ENCODE results near the gene NENF.
A peak's percentile ranks its signal among the peaks of the same experiment; 100 is the strongest.
"Not testable (repeated sequence)": the region's sequence is repeated elsewhere in the genome, so short reads cannot be mapped to it uniquely, and the experiment has no call there.

NENF gene

DNA sequence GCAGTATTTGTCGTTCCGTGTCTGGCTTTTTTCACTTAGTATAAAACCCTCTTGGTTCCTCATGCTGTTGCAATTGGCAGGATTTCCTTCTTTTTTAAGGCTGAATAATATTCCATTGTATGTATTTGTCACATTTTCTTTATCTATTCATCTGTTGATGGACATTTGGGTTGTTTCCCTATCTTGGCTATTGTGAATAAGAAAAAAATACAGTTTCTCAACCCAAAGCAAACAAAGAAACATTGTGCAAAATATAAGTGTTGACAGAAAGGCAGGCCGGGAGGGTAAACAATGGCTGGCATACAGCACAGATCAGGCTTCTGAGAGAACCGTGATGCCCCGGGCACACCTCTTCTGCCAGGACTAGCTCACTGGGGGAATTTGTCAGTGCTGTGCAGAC is 26.9 kb downstream of the NENF start:
- DNase-seq (ENCODE audit: low spot score): no peak

DNA sequence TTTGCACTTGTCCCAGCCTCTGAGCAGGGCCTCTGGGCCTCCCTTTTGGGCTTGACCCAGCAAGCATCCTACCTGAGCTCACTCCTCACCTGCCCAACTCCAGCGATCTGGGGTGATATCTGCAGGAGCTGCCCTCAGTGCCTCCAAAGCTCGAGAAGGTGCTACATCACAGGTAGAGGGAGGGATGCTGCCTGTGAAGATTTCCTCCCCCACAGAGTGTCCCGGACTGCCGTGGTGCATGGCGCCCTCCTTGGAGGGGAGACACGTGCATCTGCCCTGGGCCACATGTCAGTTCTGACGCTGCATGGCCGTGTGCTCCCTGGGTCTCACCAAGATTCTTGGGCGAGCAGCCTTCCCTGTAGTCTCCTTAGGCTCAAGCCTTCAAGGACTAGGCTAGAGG is 27.7 kb downstream of the NENF start:
- DNase-seq (ENCODE audit: low spot score): no peak

DNA sequence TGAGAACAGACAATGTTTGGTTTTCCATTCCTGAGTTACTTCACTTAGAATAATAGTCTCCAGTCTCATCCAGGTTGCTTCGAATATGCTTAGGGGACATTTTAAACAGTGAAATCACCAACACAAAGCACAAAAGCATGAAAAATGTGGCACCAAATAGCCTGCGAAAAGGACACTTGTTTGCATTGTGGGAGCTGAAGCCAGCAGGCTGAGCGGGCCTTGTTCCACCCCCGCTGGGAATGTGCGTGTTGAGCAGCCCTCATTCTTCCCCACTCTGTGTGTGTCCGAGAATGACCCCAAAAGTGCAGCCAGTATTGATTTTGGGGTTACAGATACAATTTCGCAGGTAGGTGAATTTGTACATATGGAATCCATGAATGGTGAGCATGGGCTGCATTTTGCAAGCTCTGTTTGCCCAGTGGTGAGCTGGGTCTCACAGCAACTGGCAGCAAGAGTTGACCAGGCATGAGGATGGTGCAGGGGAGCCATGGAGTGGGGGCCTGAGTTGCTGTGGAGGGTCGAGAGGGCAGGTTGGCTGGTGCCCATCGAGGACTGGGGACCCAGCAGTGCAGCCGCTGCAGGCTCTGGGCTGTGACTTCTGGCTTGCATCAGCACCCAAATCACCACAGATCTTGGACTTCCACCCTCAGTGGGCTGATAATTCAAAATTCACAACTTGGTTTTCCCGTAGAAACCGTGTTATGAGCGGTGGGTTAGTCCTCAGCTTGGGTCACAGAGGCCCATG is 29.4 kb downstream of the NENF start:
- DNase-seq (ENCODE audit: low spot score): no peak

DNA sequence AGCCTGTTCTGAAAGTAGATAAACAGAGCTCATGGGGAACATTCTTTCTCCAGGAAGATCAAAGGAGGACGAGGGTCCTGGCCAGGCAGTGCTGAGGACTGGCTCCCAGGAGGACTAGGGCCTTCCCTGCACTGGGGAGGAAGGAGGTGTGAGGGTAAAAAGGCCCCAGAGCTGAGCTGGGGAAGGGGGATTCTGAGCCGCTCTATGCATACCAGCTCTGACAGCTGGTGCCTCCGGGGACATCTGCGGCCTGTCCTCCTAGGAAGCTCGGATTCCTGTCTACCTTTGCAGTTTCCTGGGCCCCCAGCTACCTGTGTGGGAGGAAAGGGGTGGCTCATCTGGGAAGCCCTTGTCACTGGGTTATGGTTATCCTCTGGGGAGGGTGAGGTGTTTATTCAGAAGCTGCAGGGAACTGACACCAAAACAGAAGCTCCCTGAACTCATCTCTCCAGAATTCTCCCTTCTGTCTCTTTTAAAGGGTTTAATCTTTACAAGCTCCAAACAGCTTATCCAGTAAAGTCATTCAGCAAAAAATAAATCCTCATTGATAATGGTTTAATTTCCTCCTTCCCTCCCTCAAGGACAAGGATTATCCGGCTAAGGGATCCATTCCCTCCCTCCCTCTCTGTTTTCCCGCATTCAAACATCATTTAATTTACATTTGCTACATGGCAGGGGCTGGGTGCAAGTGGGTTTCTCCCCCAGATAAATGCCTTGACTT is 31.0 kb downstream of the NENF start:
- DNase-seq (ENCODE audit: low spot score): no peak

DNA sequence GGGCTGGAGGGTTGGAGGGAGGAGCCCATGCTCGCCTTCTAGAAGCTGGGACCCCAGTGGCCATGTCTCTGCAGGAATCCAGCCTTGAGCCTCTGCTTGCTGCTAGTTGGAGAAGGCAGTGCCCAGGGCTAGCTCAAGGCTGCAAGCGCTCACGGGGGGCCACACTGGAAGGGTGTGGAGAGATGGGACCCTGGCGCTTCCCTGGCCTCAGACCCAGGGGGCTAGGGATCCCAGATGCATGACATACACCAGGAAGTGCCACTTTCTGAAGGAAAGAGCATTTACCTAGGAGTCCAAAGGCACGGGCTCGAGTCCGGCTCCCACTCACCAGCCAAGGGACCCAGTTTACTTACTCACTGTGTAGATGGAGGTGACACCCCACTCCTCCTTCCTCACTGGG is 32.6 kb downstream of the NENF start:
- DNase-seq (ENCODE audit: low spot score): no peak

DNA sequence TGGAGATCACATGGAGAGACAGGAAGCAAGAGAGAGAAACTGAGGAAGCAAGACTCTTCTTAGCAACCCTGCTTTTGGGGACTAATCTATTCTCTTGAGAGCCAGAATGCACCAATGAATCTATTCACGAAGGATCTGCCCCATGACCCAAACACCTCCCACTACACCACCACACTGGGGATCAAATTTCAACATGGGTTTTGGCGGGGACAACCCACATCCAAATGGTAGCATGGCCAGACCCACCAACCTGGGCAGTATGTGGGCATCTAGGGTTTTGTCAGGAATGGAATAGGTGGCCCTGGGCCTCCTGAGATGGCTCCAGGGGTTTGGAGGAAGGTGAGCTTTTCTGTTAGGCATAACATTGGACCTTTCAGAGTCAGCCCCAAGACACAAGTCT is 33.7 kb downstream of the NENF start:
- DNase-seq (ENCODE audit: low spot score): no peak

DNA sequence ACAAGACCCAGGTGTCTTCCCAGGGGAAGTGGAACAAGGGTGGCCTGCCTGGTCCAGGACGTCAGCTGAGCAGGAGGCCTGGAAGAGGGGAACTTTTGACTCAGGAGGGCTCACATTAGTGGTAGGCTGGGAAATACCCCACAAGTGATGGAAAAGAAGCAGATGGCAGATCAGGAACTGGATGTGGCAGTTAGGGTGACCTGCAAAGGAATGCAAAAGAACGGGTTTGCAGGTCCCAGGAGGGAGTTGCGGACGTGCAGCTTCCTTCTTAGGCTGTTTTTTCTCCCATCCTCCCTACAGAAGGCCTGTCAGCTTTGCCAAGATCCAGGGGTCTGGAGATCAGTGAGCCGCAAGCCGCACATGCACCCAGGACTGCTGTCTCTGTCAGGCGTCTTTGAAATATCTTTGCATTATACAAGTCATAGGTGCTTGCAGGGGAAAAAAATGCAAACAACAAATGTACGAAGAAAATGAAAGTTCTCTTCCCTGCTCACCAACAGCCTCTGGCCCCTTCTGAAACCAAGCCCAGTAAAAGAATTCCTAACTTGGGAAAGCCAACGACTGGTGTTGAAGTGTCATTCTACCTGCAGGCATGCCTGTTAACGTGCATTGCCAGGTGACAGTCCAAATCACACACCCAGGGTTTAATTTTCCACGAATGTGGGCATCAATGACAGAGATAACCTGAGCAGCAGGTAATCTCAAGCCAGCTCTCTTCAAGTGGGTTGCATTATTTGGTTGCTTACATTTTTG is 34.4 kb downstream of the NENF start:
- no peak for DNase-seq (ENCODE audit: low spot score)

DNA sequence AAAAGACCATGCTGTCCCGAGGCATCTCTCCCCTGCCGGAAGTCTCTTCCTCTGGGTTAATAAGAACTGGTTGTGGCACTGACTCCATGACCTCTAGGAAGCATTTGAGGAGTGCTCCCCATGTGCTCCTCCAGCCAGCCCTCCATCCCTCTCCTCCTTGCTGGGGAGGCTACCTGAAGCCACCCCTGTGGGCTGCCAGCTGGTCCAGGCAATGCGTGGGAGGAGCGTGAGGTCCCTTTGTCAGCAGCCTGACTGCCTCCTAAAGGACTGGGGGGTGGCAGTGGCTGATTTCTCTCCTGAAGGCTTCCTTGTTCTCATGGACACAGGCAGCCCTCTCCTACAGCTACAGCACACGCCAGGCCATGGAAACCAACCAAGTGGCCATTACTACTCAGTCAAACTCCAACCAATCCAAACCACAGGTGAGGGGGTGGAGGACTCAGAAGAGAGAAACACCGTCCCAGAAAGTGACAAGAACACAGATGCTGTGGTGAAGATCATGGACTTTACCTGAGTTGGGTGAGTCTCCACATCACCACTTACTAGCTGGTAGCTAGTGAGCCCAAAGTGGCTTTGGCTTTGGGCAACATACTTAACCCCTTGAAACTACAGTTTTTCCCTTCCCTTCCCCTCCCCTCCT is 35.2 kb downstream of the NENF start:
- no peak for DNase-seq (ENCODE audit: low spot score)

DNA sequence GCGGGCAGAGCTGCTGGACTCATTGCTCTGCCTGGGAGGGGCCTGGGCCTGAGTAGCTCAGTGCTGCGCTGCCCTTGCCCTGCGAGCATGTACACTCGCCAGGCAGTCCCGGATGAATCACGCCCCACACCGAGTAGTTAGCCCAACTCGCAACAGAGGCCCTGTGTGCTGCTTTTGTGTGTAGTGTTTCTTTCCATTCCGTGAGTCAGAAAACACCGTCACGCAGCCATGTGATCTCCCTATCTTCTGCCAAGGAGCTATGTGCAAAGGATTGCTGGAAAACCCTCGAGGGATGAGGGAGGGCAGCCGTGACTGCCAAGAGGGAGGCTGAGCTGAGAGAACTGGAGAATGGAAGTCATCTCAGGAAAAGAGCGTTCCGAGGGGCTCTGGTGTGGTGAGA is 37.3 kb downstream of the NENF start:
- DNase-seq (ENCODE audit: low spot score): no peak

DNA sequence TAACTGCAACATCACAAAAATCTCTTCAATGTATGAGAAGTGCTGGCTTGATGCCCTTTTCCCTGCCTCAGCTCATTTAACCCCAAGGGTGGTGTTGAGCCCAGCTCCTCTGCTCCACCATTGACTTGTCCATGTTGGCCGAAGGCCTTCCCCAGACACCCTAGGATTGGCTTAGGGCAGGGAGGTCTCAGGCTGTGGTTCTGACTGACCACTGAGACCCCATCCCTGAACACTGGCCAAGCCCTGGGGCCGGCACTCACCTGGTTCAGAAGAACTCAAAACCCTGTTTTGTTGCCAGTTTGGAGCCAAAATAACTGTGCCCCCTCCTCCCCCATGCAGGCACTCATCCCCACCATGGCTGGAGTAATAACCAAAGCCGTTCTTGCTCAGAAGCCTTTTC is 38.6 kb downstream of the NENF start:
- no peak for DNase-seq (ENCODE audit: low spot score)

DNA sequence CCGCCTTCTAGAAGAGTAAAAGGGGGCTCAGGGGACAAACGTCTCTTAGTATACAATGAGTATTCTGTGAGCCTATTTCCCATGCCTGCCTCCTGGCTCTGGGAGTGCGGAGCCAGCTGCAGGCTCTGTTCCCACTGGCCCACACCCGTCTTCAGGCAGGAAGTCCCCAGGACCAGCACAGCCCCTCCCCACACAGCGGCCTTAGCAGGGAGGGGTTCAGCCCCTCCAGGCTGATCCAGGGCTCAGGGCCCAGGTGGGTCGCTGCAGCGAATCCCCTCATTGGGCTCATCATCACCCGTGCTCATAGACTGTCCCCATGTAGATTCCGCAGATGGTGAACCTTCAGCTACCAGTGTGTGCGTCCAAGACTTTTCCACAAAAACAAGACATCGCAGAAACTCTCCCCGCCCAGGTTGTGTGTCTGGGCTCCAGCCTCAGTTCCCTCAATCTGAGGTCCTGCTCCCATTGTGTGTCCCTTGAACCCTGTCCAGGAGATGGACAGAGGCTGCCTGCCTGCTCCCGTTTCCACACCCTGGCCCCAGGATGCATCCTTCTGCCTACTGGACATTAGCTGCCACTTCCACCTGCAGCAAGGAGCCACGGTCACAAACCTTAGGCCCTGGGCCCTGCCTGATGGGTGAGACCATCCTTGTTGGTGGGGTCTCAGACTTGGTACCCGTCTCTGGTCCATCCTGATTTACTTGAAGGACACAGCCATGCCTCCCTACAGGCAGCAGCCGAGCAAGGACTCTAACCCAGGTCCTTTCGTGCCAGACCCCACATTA is 39.4 kb downstream of the NENF start:
- no peak for DNase-seq (ENCODE audit: low spot score)

DNA sequence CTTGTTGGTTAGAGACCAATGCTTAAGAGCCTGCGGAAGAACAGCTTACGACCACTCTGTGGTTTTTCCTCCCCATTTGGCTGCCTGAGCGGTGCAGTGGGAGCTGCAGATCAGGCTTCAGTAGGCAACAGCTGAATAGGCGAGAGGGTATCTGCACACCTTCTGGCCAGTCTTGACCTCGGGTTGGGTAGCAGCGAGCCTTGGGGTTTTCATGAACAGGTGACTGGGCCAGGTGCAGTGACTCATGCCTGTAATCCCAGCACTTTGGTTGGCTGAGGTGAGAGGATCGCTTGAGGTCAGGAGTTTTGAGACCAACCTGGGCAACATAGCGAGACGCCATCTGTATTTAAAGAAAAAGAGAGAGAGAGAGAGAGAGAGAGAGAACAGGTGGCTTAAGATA is 41.0 kb downstream of the NENF start:
- DNase-seq (ENCODE audit: low spot score): no peak

DNA sequence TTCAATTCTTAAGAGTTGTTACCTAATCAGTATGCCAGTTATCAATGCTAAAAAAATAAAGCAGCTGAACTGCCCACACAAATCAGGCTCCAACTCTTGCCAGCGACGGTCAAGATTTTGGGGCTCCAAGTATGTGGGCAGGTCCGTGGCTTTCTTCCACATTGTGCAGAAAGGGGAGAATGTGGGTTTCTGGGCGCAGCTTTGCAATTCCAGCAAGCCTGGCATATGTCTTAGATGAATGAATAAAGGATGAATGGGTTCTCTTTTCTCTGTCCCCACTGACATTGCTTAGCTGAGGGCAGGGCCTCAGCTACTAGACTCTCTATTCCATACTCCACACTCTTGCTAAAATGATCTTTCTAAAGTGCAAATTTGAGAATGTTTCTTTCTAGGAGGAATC is 42.4 kb downstream of the NENF start:
- no peak for DNase-seq (ENCODE audit: low spot score)

DNA sequence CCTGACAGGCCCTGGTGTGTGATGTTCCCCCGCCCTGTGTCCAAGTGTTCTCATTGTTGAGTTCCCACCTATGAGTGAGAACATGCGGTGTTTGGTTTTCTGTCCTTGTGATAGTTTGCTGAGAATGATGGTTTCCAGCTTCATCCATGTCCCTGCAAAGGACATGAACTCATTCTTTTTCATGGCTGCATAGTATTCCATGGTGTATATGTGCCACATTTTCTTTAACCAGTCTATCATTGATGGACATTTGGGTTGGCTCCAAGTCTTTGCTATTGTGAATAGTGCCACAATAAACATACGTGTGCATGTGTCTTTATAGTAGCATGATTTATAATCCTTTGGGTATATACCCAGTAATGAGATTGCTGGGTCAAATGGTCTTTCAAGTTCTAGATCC is 43.1 kb downstream of the NENF start:
- not testable (repeated sequence) for DNase-seq (ENCODE audit: low spot score)

DNA sequence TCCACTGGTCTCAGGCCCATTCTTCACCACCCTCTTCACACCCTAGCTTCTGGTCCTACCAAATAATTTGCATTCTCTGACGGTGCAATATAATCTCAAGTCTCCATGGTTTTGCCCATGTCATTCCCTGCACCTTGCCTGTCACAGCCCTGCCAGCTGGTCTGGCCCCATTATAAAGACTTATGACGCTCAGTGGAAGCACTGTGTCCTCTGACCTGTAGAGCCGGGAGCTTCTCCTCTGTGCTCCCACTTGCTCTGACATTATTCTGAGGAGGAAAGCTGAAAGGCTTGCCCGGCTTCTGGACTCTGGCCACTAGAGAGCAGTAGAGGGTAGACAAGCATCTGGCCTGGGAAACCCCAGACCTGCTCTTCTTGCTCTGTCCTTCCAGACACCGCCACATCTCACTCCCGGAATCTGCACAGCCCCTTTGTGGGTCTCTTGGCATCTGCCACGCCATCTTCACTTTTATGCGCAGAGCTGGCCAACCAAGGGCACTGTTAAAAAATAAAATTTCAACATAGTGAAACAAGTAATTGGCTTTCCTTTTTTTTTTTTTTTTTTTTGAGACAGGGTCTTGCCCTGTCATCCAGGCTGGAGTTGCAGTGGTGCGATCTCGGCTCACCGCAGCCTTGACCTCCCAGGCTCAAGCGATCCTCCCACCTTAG is 44.4 kb downstream of the NENF start:
- DNase-seq (ENCODE audit: low spot score): peak; percentile 87

DNA sequence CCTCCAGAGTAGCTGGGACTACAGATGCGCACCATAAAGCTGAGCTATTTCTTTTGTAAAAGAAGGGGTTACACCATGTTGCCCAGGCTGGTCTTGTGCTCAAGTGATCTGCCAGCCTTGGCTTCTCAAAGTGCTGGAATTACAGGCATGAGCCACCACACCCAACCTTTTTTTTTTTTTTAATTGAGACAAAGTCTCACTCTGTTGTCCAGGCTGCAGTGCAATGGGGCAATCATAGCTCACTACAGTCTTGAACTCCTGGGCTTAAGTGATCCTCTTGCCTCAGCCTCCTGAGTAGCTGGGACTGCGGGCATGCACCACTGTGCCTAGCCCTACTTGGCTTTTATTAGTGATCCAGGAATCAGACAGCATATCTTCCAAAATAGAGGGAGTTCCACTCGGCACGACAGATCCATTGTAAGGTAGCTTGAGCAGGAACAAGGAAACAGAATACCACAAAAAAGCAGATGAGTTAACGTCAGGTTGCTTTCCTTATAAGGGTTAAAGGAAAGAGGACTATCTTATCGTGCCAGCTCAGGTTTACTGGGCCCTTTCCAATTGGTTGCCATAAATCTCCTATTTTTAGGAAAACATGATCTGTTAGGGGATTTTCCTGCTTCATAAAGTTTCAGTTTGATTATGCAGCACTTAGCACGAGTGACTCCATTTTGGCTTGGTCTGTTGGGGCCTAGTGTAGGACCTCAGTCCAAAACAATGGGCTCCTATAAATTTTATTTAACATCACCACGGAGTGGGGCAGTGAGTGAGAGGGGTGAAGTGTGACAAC is 45.2 kb downstream of the NENF start:
- DNase-seq (ENCODE audit: low spot score): no peak

DNA sequence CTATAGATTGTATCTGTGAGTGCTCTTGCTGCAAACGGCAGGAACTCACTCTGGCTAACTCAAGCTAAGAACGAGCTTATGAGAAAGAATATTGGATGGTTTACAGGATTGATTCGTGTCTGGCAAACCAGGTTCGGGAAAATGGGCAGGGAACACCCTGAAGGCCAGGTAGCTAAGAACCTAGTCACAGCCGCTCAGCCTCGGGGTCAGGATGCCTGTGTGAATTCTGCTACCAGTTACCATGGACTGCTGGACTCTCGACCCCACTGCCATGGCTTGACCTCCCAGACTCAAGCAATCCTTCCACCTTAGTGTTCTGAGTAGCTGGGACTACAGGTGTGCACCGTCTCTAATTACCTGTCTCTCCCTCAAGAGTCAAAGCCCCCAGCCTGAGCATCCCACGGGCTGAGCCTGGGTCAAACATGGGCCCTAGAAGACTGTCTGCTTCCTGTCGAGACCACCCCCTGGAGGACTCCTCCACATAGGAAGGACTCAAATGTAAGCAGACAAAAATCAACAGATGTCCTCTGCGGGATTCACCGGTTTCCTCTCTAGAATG is 45.8 kb downstream of the NENF start:
- DNase-seq (ENCODE audit: low spot score): no peak

DNA sequence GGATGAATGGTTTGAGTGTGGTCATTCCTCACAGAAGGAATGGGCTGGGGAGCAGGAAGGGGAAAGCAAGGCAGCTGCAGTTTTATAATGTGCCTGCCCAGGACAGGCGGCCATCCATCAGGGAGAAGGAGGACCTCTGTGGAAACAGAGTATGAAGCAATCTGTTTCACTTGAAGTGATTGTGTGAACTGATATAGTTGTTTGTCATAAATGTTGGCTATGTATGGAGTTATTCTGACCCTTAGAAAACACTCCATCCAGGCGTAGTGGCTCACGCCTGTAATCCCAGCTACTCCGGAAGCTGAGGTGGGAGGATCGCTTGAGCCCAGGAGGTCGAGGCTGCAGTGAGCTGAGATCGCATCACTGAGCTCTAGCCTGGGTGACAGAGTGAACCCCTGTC is 46.5 kb downstream of the NENF start:
- no peak for DNase-seq (ENCODE audit: low spot score)

DNA sequence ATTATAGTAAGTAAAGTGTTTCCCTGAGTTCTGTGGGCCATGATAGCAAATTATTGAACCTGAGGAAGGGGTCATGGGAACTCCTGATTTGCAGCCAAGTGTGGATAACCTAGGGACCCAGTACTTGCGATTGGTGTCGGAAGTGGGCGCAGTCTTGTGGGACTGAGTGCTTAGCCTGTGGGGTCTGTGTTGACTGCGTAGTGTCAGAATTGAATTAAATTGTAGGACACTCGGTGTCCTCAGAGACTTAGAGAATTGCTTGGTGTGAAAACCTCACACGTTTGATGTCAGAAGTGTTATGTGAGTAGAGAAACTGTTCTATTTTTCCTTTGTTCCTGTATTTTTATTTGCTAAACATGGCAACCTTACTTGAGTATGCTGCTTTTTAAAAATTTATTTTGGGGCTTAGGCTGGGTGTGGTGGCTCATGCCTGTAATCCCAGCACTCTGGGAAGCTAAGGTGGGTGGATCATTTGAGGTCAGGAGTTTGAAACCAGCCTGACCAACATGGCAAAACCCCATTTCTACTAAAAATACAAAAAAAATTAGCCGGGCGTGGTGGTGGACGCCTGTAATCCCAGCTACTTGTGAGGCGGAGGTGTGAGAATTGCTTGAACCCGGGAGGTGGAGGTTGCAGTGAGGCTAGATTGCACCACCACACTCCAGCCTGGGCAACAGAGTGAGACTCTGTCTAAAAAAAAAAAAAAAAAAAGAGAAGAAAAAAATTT is 48.2 kb downstream of the NENF start:
- DNase-seq (ENCODE audit: low spot score): not testable (repeated sequence)

DNA sequence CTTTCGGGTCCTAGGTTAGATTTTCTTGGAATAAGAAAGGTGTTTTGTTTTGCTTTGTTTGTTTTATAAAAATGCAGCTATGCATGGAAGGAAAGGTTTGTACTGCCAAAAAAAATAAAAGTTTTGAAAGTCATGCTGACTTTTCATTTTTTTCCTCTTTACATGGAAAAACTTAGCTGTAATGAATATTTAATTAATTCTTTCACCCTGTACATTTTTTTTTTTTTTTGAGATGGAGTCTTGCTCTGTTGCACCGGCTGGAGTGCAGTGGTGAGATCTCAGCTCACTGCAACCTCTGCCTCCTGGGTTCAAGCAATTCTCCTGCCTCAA is 48.7 kb downstream of the NENF start:
- DNase-seq (ENCODE audit: low spot score): no peak
